ENCODE results near the gene SGPP2. TPM values are rescaled to one million over a fixed set of nuclear protein-coding genes. Genes with fewer than 3 reads are reported as not detected.

SGPP2 gene
- total RNA-seq, 1 experiment from 2014 or later = not detected

DNA sequence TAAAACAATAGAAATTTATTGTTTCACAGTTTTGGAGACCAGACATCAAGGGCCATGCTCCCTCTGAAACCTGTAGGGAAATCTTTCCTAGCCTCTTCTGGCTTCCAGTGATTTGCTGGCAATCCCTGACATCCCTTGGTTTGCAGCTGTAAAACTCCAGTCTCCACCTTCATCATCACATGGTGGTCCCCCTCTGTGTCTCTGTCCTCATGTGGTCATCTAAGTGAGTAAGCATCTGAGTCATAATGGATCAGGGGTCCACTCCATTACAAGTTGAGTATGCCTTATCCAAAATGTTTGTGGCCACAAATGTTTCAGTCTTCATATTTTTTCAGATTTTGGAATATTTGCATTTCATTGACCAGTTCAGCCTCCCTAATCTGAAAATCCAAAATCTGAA is 5.6 kb upstream of the SGPP2 start:
- peaks cover 0 to 6% (median 1%) of the 10 kb centered on the region in 3 experiments; a peak in 3 of 7 replicates for H3K36me3 Mint-ChIP-seq (ENCODE audit: insufficient read depth in 1 of 3, low read depth in 3 of 3)
- H3T11ph ChIP-seq (ENCODE audit: low read length) = no peak overlapping the region
- no peaks in the 10 kb centered on the region for H3K79me1 ChIP-seq (ENCODE audit: insufficient read depth, low read depth, low read length, poor library complexity, severe bottlenecking)
- H3K4me1 Mint-ChIP-seq = peaks cover 8% of the 10 kb centered on the region in 2 experiments
- H3K23me2 ChIP-seq (ENCODE audit: insufficient read length, low read depth, low read length, poor library complexity, severe bottlenecking) = peaks cover under 1% of the 10 kb centered on the region
- H2AFZ ChIP-seq (ENCODE audit: low read length) = no peak overlapping the region
- peaks cover 20% of the 10 kb centered on the region for H3K27me3 ChIP-seq (ENCODE audit: insufficient read depth, low read length)
- no peaks in the 10 kb centered on the region for H3K4me1 ChIP-seq (ENCODE audit: insufficient read depth, low read length)
- no peak overlapping the region for H3K4me2 ChIP-seq (ENCODE audit: insufficient read depth, insufficient read length, low read length)
- H3K27ac Mint-ChIP-seq = no peak overlapping the region
- H3K14ac ChIP-seq (ENCODE audit: insufficient read depth, low read length) = no peak overlapping the region
- H2BK120ac ChIP-seq (ENCODE audit: low read depth, low read length, poor library complexity, severe bottlenecking) = no peak overlapping the region
- H3K9ac ChIP-seq (ENCODE audit: extremely low read depth, insufficient read length, low read length) = no peak overlapping the region
- H3K27me3 Mint-ChIP-seq (ENCODE audit: low read depth) = peaks cover 73% of the 10 kb centered on the region
- H2BK20ac ChIP-seq (ENCODE audit: low read depth, low read length, poor library complexity, severe bottlenecking) = no peak overlapping the region
- TF ChIP-seq, protein P1, sequence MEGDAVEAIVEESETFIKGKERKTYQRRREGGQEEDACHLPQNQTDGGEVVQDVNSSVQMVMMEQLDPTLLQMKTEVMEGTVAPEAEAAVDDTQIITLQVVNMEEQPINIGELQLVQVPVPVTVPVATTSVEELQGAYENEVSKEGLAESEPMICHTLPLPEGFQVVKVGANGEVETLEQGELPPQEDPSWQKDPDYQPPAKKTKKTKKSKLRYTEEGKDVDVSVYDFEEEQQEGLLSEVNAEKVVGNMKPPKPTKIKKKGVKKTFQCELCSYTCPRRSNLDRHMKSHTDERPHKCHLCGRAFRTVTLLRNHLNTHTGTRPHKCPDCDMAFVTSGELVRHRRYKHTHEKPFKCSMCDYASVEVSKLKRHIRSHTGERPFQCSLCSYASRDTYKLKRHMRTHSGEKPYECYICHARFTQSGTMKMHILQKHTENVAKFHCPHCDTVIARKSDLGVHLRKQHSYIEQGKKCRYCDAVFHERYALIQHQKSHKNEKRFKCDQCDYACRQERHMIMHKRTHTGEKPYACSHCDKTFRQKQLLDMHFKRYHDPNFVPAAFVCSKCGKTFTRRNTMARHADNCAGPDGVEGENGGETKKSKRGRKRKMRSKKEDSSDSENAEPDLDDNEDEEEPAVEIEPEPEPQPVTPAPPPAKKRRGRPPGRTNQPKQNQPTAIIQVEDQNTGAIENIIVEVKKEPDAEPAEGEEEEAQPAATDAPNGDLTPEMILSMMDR (conservative IDR thresholded peaks at IDR 0.05) = no peak
- no peaks in the 10 kb centered on the region for H3K79me2 ChIP-seq (ENCODE audit: insufficient read depth, low read length)
- no peak overlapping the region for H3K27ac ChIP-seq (ENCODE audit: insufficient read length, low read depth, low read length)
- no peak overlapping the region for H3K18ac ChIP-seq (ENCODE audit: insufficient read length, low read depth, low read length)
- H3K9me3 ChIP-seq (ENCODE audit: control insufficient read depth, low read depth, low read length) = no peaks in the 10 kb centered on the region
- H2BK5ac ChIP-seq (ENCODE audit: insufficient read length, low read length) = no peak overlapping the region
- H3K9me3 Mint-ChIP-seq = peaks cover 17 to 19% of the 10 kb centered on the region in 2 experiments
- H2BK12ac ChIP-seq (ENCODE audit: insufficient read length, low read depth, low read length) = no peak overlapping the region
- no peak overlapping the region for H4K5ac ChIP-seq (ENCODE audit: insufficient read length, low read depth, low read length)
- no peak overlapping the region for H2BK15ac ChIP-seq (ENCODE audit: low read depth, low read length)
- no peak overlapping the region for H3K4me3 Mint-ChIP-seq
- DNase-seq = no peak
- H2AK5ac ChIP-seq (ENCODE audit: insufficient read length, low read length) = no peak overlapping the region
- H4K91ac ChIP-seq (ENCODE audit: insufficient read length, low read depth, low read length) = no peak overlapping the region
- H4K8ac ChIP-seq (replicated peaks; ENCODE audit: insufficient read length, low read depth, low read length) = no peak overlapping the region
- H3K4ac ChIP-seq (ENCODE audit: low read depth, low read length) = no peak overlapping the region
- no peak overlapping the region for H3K56ac ChIP-seq (ENCODE audit: insufficient read length, low read depth, low read length)
- peaks cover 2% of the 10 kb centered on the region for H4K20me1 ChIP-seq (ENCODE audit: control insufficient read depth, insufficient read depth, insufficient read length)
- H3K23ac ChIP-seq (ENCODE audit: insufficient read length, low read depth, low read length) = no peak overlapping the region

Measured in H9 (cell line).